GM21825 (cell line): ENCODE data around the gene GABRR1.
A peak's percentile ranks its signal among the peaks of the same experiment; 100 is the strongest.
"Not testable (repeated sequence)": the region's sequence is repeated elsewhere in the genome, so short reads cannot be mapped to it uniquely, and the experiment has no call there.

Source experiments
- ATAC-seq: cut with Tn5 transposase; IDR thresholded peaks from one replicate; pipeline ENCODE4 v1.9.1; 2021; ENCODE audit warnings: mild to moderate bottlenecking, moderate library complexity; ENCODE audit not compliant: unreplicated experiment

The GABRR1 gene

GRCh38 chr6:89161326-89162046, 55.7 kb downstream of the GABRR1 start:
- no peak for ATAC-seq

- no peak for ATAC-seq
These were observed 56.6 kb downstream of the GABRR1 start for GRCh38 chr6:89160331-89161092.

- ATAC-seq, result no peak
These were observed 63.0 kb downstream of the GABRR1 start for GRCh38 chr6:89154131-89154530.

GRCh38 chr6:89148016-89148750, 69.0 kb downstream of the GABRR1 start:
- no peak for ATAC-seq

- ATAC-seq, result no peak
These were observed 70.1 kb downstream of the GABRR1 start for GRCh38 chr6:89146718-89147700.

GRCh38 chr6:89145956-89146717, 71.0 kb downstream of the GABRR1 start, which contains the start of gene PM20D2:
Gene PM20D2 (plus strand): TSS chr6:89146055. CDS start chr6:89146145, 90 bp downstream.
- peak; percentile 71 for ATAC-seq

GRCh38 chr6:89145091-89145955, 71.8 kb downstream of the GABRR1 start:
- ATAC-seq, result peak; percentile 63

GRCh38 chr6:89144354-89144906, 72.7 kb downstream of the GABRR1 start:
- ATAC-seq, result peak; percentile 38

- no peak for ATAC-seq
These were observed 76.6 kb downstream of the GABRR1 start for GRCh38 chr6:89140347-89141156.

- ATAC-seq, result no peak
These were observed 77.4 kb downstream of the GABRR1 start for GRCh38 chr6:89139509-89140346.

GRCh38 chr6:89138173-89138572, 79.0 kb downstream of the GABRR1 start:
- no peak for ATAC-seq

GRCh38 chr6:89134723-89135122, 82.4 kb downstream of the GABRR1 start:
- ATAC-seq, result no peak

- ATAC-seq, result no peak
These were observed 83.2 kb downstream of the GABRR1 start for GRCh38 chr6:89133981-89134380.

GRCh38 chr6:89132057-89132456, 85.1 kb downstream of the GABRR1 start:
- ATAC-seq, result no peak

- ATAC-seq, result no peak
These were observed 85.6 kb downstream of the GABRR1 start for GRCh38 chr6:89131599-89131998.

- not testable (repeated sequence) for ATAC-seq
These were observed 88.9 kb downstream of the GABRR1 start for GRCh38 chr6:89128256-89128671.
